Colonic mucosa (tissue), 4 donors: ENCODE measurements around the gene PRSS12. TPM values are rescaled to one million over a fixed set of nuclear protein-coding genes. Genes with fewer than 3 reads are reported as not detected.
"Not testable (repeated sequence)": the region's sequence is repeated elsewhere in the genome, so short reads cannot be mapped to it uniquely, and the experiment has no call there.

Source experiments
- DNase-seq: peaks from one replicate; pipeline ENCODE4 v3.0.0-alpha.2; 2020
- H3K27ac ChIP-seq: fragments of 200-600 bp; one replicate; pipeline ENCODE4 v1.8.0; 2021
- H3K27me3 ChIP-seq: fragments of 200-600 bp; one replicate; pipeline ENCODE4 v1.8.0; 2021
- H3K36me3 ChIP-seq: fragments of 200-600 bp; one replicate; pipeline ENCODE4 v1.8.0; 2021
- H3K4me1 ChIP-seq: fragments of 200-600 bp; one replicate; pipeline ENCODE4 v1.8.0; 2021; ENCODE audit warnings: mild to moderate bottlenecking
- H3K4me3 ChIP-seq: fragments of 200-600 bp; one replicate; pipeline ENCODE4 v1.8.0; 2021
- H3K9ac ChIP-seq, 2 donors: one replicate each; pipeline ENCODE4 v1.7.0; 2013; ENCODE audit warnings: control low read depth in 2 of 2, low read depth in 2 of 2, low read length in 2 of 2
- H3K9me3 ChIP-seq: fragments of 200-600 bp; one replicate; pipeline ENCODE4 v1.8.0; 2021
- intact Hi-C: fragments of 100-400 bp; cut with DNase I; formaldehyde crosslinking; loops from one replicate; pipeline ENCODE4 v1.14.1; 2022
- total RNA-seq, 2 donors: library from RNA; stranded (reverse); fragmentation: NEBNext Ultra II Directional in 1 of 2; extraction: Animal tissue kit (Norgen Biotek cat#: 25700) in 1 of 2; gene quantifications; one replicate each; pipeline ENCODE4 v1.2.1, GENCODE V29; 2021
- TF ChIP-seq, protein P1 (sequence below): fragments of 200-600 bp; IDR thresholded peaks from one replicate; pipeline ENCODE4 v1.8.0; 2022; ENCODE audit warnings: antibody characterized with exemption, mild to moderate bottlenecking
- donor health status: healthy.
- donor health status: DM: no; HTN: no; CAD: no.
- donor health status: DM: no; HTN: no; CAD: no.

PRSS12 gene
- total RNA-seq, 2 donors from 2014 or later = 20.1 to 22.4 TPM

DNA sequence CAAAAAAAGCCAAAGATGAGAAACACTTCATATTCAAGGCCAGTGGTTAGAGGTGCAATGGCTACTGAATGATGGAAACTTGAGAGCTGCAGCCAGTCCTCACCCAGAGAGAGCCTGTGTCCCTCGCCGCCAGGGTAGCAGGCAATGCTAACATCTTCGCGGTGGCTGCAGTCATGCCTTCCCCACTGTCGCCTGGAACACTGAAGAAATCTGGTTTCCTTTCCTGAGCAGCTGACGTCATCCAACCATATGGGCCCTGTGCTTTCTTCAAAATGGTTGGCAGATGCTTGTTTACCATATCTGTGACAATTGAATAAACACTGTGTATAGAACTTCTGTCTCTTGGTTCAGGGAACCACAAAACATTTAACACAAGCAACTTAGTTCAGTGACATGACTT is 39.7 kb downstream of the PRSS12 start:
- TF ChIP-seq, protein P1, sequence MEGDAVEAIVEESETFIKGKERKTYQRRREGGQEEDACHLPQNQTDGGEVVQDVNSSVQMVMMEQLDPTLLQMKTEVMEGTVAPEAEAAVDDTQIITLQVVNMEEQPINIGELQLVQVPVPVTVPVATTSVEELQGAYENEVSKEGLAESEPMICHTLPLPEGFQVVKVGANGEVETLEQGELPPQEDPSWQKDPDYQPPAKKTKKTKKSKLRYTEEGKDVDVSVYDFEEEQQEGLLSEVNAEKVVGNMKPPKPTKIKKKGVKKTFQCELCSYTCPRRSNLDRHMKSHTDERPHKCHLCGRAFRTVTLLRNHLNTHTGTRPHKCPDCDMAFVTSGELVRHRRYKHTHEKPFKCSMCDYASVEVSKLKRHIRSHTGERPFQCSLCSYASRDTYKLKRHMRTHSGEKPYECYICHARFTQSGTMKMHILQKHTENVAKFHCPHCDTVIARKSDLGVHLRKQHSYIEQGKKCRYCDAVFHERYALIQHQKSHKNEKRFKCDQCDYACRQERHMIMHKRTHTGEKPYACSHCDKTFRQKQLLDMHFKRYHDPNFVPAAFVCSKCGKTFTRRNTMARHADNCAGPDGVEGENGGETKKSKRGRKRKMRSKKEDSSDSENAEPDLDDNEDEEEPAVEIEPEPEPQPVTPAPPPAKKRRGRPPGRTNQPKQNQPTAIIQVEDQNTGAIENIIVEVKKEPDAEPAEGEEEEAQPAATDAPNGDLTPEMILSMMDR = no peak
- no peaks in the 10 kb centered on the region for H3K27me3 ChIP-seq
- no peaks in the 10 kb centered on the region for H3K9me3 ChIP-seq
- H3K27ac ChIP-seq = no peak overlapping the region
- no peaks in the 10 kb centered on the region for H3K36me3 ChIP-seq
- H3K4me1 ChIP-seq = no peaks in the 10 kb centered on the region
- no peak for DNase-seq
- H3K9ac ChIP-seq = no peak overlapping the region
- intact Hi-C loops = no loop called here
- H3K4me3 ChIP-seq = no peak overlapping the region

DNA sequence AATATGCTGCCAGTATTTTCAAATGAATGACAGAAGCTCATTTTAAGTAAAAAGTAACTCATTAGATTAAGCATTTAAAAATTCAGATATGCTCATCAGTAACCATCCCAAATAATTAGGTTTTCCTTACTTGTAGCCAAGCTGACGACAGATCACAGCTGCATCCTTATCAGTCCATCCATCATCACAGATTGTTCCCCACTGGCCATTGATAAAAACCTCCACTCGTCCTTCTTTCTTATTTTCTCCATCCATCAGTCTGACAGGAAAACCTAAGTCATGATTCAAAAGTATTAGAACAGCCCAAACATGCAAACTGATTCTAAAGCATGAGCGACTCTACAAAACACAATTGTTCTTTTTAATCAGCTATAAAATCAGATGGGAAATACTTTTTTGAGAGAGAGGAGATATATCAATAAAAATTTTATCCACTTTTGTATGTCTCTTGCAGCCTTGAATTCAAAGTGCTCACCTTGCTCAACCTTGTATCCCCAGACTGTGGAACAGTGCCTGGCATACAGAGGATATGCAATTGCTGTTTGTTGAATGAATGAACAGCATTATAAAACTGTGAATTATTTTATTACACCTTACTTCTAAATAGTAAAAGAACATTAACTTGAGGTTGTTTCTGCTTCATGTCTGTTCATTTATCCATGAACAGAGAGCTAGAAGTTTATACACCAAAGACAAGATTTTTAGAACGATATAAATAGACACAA is 44.3 kb downstream of the PRSS12 start:
- intact Hi-C loops = no loop called here
- TF ChIP-seq, protein P1 = no peak
- H3K27ac ChIP-seq = no peak overlapping the region
- no peak overlapping the region for H3K9ac ChIP-seq
- H3K27me3 ChIP-seq = no peaks in the 10 kb centered on the region
- H3K9me3 ChIP-seq = no peaks in the 10 kb centered on the region
- no peak for DNase-seq
- no peaks in the 10 kb centered on the region for H3K4me1 ChIP-seq
- no peaks in the 10 kb centered on the region for H3K36me3 ChIP-seq
- H3K4me3 ChIP-seq = no peak overlapping the region

DNA sequence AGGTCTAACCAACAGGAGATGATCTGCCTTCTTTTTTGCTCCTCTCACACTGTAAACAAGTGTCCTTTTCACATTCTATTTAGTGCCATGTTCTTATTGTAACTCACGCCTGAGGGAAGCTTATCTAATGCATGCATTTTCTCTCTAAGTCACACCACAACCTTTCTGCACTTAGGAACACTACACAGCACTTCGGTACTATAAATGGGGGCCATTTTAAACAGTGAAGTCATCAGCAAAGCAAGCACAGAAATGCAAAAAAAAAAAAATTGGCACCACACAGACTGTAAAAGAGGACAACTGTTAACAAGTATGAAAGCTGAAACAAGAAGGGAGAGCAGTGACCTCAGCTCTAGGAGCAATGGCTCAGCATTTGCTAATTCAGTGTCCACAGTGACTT is 45.2 kb downstream of the PRSS12 start:
- Histone ChIP-seq H3K36me3 (no peaks in the 10 kb centered on the region), H3K4me3 (no peak overlapping the region), H3K9ac (no peak overlapping the region), H3K27ac (no peak overlapping the region), H3K4me1 (no peaks in the 10 kb centered on the region), H3K27me3 (no peaks in the 10 kb centered on the region), H3K9me3 (no peaks in the 10 kb centered on the region)
- DNase-seq = no peak
- intact Hi-C loops = no loop called here
- TF ChIP-seq, protein P1 = no peak

DNA sequence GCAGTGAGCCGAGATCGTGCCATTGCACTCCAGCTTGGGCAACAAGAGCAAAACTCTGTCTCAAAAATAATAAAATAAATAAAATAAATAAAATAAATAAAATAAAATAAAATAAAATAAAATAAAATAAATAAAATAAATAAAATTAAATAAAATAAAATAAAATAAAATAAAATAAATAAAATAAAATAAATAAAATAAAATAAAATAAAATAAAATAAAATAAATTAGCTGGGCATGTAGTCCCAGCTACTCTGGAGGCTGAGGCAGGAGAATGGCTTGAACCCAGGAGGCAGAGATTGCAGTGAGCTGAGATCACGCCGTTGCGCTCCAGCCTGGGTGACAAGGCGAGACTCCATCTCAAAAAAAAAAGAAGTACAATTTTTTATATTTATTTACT is 53.2 kb downstream of the PRSS12 start:
- H3K4me3 ChIP-seq, H3K27me3 ChIP-seq, H3K36me3 ChIP-seq, H3K27ac ChIP-seq, DNase-seq, intact Hi-C loops, H3K9ac ChIP-seq, H3K4me1 ChIP-seq, H3K9me3 ChIP-seq: not testable (repeated sequence)

DNA sequence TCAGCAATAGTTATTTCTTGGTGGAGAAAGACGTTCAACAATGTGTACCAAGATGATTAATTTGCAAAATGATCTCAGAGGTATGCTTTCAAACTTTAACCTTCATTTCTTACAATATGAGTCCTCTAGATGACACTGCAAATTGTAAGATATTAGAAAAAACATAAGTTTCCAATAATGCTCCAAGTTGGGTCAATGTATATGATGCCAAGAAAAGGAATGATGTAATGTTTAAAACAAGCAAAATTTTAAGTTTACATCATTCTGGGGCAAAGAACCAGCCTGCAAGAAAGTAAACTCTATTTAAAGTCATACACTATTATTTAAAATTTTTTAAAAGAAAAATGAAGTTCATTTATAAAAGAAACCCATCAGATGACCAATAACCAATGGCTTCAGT is 56.1 kb downstream of the PRSS12 start:
- Histone ChIP-seq H3K4me3 (no peak overlapping the region), H3K4me1 (no peaks in the 10 kb centered on the region), H3K27ac (no peak overlapping the region), H3K36me3 (no peaks in the 10 kb centered on the region), H3K27me3 (no peaks in the 10 kb centered on the region), H3K9me3 (no peaks in the 10 kb centered on the region), H3K9ac (no peak overlapping the region)
- intact Hi-C loops = no loop called here
- DNase-seq = no peak
- TF ChIP-seq, protein P1 = no peak

DNA sequence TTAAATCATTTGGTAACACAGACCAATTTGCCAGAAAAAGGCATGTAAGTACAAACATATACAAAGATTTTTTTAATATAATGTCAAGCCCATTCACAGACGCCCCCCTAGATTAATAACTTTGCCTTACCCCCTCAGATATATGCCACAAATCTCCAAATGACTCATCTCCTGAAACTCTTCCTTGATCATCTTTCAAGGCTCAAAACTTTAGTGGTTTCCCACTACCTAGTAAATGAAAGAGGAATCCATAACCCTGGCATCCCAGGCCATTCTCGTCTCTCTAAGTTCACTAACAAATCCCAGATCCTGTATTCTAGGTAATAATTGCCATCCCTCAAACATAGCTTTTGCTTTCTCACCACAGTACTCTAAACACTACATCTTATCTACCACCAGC is 61.9 kb downstream of the PRSS12 start:
- H3K27ac ChIP-seq = no peak overlapping the region
- no peaks in the 10 kb centered on the region for H3K27me3 ChIP-seq
- no peaks in the 10 kb centered on the region for H3K9me3 ChIP-seq
- no peaks in the 10 kb centered on the region for H3K36me3 ChIP-seq
- no peak overlapping the region for H3K4me3 ChIP-seq
- TF ChIP-seq, protein P1 = no peak
- H3K9ac ChIP-seq = no peak overlapping the region
- intact Hi-C loops = no loop called here
- H3K4me1 ChIP-seq = no peaks in the 10 kb centered on the region
- no peak for DNase-seq
